Uterus (tissue), 4 donors: ENCODE measurements around the gene SAMD4A. TPM values are rescaled to one million over a fixed set of nuclear protein-coding genes. Genes with fewer than 3 reads are reported as not detected.

Source experiments
- DNase-seq, 2 donors: peaks; one replicate each; pipeline ENCODE4 v3.0.0-alpha.2; 2019 to 2020
- H3K27ac ChIP-seq, 2 donors: fragments of 200-600 bp; sonication (generic); 1 replicate in 1 of 2; 2 replicates in 1 of 2; pipeline ENCODE4 v1.5.1; 2016 to 2018
- H3K27me3 ChIP-seq, 2 donors: fragments of 200-600 bp; sonication (generic); one replicate each; pipeline ENCODE4 v1.5.1; 2018 to 2019; ENCODE audit warnings: control low read depth in 1 of 2
- H3K36me3 ChIP-seq, 2 donors: fragments of 200-600 bp; sonication (generic); one replicate each; pipeline ENCODE4 v1.5.1; 2019; ENCODE audit warnings: control low read depth in 1 of 2
- H3K4me1 ChIP-seq, 2 donors: fragments of 200-600 bp; sonication (generic); one replicate each; pipeline ENCODE4 v1.5.1; 2018 to 2019; ENCODE audit warnings: control low read depth in 1 of 2
- H3K4me3 ChIP-seq, 2 donors: fragments of 200-600 bp; sonication (generic); 1 replicate in 1 of 2; 2 replicates in 1 of 2; pipeline ENCODE4 v1.5.1; 2018 to 2019; ENCODE audit warnings: mild to moderate bottlenecking in 1 of 2
- H3K9me3 ChIP-seq, 2 donors: fragments of 200-600 bp; sonication (generic); one replicate each; pipeline ENCODE4 v1.5.1; 2019; ENCODE audit warnings: control low read depth in 1 of 2
- POLR2A ChIP-seq, 2 donors: fragments of 450-650 bp; IDR thresholded peaks; one replicate each; pipeline ENCODE4 v1.6.1; 2016; ENCODE audit warnings: antibody characterized with exemption in 2 of 2, mild to moderate bottlenecking in 1 of 2, moderate library complexity in 1 of 2
- intact Hi-C: fragments of 100-400 bp; cut with DNase I; formaldehyde crosslinking; loops from one replicate; pipeline ENCODE4 v1.15.1; 2023; ENCODE audit warnings: low total_unique reads
- total RNA-seq, 4 donors: library from RNA; depleted of rRNA in 3 of 4; stranded (reverse); fragments of >200 nt in 3 of 4; gene quantifications; one replicate each; pipeline versions ENCODE4 v1.1.0 to v1.2.4, GENCODE V29; 2014 to 2023
- TF ChIP-seq, protein P1 (sequence below), 4 experiments: fragments of 200-600 bp in 2 of 4; fragments of 450-650 bp in 2 of 4; sonication (generic) in 2 of 4; IDR thresholded peaks; one replicate each; pipeline ENCODE4 v1.5.1; 2016 to 2019; ENCODE audit warnings: antibody characterized with exemption in 4 of 4, mild to moderate bottlenecking in 2 of 4, moderate library complexity in 1 of 4
- donor health status: DM: yes; HTN: yes; CAD: no.

Gene SAMD4A
- total RNA-seq, 4 donors from 2014 or later, result 46.9 to 67.8 (median 55.0) TPM

DNA sequence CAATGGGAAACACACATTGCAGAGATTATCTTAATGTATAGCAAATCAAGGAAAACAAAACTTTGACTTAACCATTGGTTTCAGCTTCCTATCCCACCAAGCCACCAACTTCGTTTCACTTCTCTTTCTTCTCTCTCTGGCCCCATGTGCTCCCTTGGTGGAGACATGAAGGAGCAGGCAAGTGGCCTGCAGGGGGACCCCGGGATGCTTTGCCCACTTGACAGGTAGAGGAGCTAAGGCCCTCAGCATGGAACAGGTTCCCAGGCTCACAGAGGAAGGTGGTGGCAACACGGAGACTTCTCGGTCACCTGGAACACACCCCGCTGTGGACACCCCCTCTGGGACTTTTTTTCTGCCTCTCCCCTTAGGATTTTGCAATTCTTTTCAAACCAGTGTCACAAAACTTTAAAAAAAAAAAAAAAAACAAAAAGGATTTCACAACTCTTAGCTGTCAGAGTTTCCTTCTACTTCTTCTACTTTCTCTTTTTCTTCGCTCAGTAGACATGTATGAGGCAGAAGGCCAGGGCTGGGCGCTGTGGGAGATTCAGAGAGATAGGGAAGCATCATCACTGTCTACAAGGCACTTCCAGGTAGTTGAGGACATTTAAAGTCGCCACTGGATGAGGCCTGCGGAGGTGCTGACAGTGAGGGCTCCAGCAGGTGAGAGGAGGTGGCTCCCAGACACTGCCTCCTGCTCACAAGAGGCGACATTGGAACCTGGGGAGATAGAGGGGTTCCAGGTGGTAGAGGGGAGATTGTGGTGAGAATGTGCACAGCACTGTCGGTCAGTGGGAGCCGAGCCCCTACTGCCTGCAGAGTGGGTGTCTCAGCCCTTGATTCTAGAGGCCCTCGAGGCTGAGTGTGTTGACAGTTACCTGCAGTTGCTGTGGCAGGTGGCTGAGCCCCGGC lies 216.1 kb downstream of the SAMD4A start:
- H3K9me3 ChIP-seq, result no peaks in the 10 kb centered on the region
- H3K36me3 ChIP-seq, result no peaks in the 10 kb centered on the region
- no peaks in the 10 kb centered on the region for H3K27me3 ChIP-seq
- intact Hi-C loops, result no loop called here
- H3K4me1 ChIP-seq, result no peaks in the 10 kb centered on the region
- no peak overlapping the region for H3K27ac ChIP-seq
- DNase-seq, result no peak
- TF ChIP-seq POLR2A (IDR thresholded peaks at IDR 0.05), result no peak
- TF ChIP-seq, protein P1, sequence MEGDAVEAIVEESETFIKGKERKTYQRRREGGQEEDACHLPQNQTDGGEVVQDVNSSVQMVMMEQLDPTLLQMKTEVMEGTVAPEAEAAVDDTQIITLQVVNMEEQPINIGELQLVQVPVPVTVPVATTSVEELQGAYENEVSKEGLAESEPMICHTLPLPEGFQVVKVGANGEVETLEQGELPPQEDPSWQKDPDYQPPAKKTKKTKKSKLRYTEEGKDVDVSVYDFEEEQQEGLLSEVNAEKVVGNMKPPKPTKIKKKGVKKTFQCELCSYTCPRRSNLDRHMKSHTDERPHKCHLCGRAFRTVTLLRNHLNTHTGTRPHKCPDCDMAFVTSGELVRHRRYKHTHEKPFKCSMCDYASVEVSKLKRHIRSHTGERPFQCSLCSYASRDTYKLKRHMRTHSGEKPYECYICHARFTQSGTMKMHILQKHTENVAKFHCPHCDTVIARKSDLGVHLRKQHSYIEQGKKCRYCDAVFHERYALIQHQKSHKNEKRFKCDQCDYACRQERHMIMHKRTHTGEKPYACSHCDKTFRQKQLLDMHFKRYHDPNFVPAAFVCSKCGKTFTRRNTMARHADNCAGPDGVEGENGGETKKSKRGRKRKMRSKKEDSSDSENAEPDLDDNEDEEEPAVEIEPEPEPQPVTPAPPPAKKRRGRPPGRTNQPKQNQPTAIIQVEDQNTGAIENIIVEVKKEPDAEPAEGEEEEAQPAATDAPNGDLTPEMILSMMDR (IDR thresholded peaks at IDR 0.05), result no peak
- H3K4me3 ChIP-seq, result no peak overlapping the region

DNA sequence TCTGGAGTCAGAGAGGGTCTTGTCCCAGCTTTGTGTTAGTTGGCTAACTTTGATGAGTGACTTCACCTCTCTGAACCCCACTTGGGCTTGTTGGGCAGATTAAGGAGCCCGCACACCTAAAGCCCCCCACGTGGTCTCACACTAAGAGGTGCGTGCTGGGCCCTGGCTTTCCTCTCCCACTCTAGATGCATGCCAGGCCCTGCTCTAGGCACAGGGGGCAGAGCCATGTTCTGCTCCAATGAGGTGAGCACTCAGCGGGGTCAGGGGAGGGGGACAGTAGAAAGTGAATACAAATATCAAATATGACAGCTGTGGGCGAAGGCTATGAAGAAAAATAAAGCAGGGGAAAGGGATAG lies 216.7 kb downstream of the SAMD4A start:
- no peak overlapping the region for H3K27ac ChIP-seq
- no peaks in the 10 kb centered on the region for H3K27me3 ChIP-seq
- H3K4me3 ChIP-seq, result no peak overlapping the region
- intact Hi-C loops, result no loop called here
- no peak for DNase-seq
- no peaks in the 10 kb centered on the region for H3K9me3 ChIP-seq
- H3K36me3 ChIP-seq, result no peaks in the 10 kb centered on the region
- H3K4me1 ChIP-seq, result no peaks in the 10 kb centered on the region
- TF ChIP-seq POLR2A (IDR thresholded peaks at IDR 0.05), result no peak
- TF ChIP-seq, protein P1 (IDR thresholded peaks at IDR 0.05), result no peak

DNA sequence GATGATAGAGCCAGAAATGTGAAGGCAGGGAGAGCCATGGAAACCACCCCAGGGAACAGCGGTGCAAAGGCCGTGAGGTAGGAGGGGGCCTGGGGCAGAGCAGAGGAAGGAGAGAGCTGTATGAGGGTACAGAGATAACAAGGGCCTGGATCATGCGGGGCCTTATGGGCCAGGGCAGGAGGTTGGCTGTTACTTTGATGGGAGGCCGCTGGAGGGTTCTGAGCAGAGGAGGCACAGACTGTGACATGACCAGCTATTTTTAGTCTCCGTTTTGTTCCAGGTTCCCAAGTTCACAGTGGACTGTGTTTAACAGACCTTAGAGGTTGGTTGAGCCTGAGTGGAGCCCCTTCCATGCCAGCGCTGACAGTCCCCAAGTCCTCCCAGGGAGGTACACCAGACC lies 217.1 kb downstream of the SAMD4A start:
- Histone ChIP-seq H3K9me3 (no peaks in the 10 kb centered on the region), H3K27me3 (no peaks in the 10 kb centered on the region), H3K36me3 (no peaks in the 10 kb centered on the region), H3K4me1 (no peaks in the 10 kb centered on the region), H3K27ac (no peak overlapping the region), H3K4me3 (no peak overlapping the region)
- TF ChIP-seq, protein P1 (IDR thresholded peaks at IDR 0.05), result no peak
- TF ChIP-seq POLR2A (IDR thresholded peaks at IDR 0.05), result no peak
- DNase-seq, result no peak
- intact Hi-C loops, result no loop called here

DNA sequence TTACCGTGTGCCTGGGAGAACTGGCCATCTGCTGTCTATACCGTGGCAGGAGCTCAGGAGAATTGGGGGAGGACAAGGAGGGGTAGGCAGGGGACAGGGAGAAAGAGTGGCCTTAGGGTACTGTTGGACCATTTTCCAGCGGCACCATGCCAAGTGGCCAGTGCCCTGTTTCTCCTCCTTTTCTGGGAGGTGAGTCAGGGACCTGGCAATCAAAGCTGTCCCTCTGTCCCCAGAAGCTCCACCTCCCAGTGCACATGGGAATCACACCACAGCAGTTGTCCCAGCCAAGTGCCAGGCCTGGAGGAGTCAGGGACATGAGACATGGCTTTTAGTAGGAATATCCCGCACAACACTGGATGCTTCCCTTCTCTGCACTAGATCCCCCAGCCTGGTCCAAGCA lies 217.7 kb downstream of the SAMD4A start:
- H3K27ac ChIP-seq, result no peak overlapping the region
- DNase-seq, result no peak

More for the DNA sequence above, 217.7 kb downstream of the SAMD4A start:
- no peaks in the 10 kb centered on the region for H3K36me3 ChIP-seq
- H3K4me3 ChIP-seq, result no peak overlapping the region
- TF ChIP-seq, protein P1 (IDR thresholded peaks at IDR 0.05), result no peak
- no peak for TF ChIP-seq POLR2A (IDR thresholded peaks at IDR 0.05)
- intact Hi-C loops, result no loop called here
- no peaks in the 10 kb centered on the region for H3K27me3 ChIP-seq
- H3K4me1 ChIP-seq, result no peaks in the 10 kb centered on the region
- H3K9me3 ChIP-seq, result no peaks in the 10 kb centered on the region
